K562 (cell line): ENCODE measurements around the gene RHOF. TPM values are rescaled to one million over a fixed set of nuclear protein-coding genes. Genes with fewer than 3 reads are reported as not detected.

Source experiments
- CBX2 ChIP-seq: fragments of 200-600 bp; sonication (generic); IDR thresholded peaks from one replicate; pipeline ENCODE4 v1.6.1; 2012; ENCODE audit warnings: mild to moderate bottlenecking, low read length, inconsistent platforms; ENCODE audit not compliant: insufficient read depth, poor library complexity, severe bottlenecking
- CREB5 ChIP-seq: fragments of 250-450 bp; sonication (Bioruptor Pico); IDR thresholded peaks from 2 replicates; pipeline ENCODE4 v1.5.0; 2020; ENCODE audit warnings: mild to moderate bottlenecking
- ETS2 ChIP-seq: IDR thresholded peaks from 2 replicates; pipeline ENCODE4 v1.6.1; 2016; ENCODE audit warnings: borderline replicate concordance, missing genetic modification characterization, mild to moderate bottlenecking, moderate library complexity, missing compliant biosample characterization; ENCODE audit not compliant: poor library complexity, severe bottlenecking
- KDM1A ChIP-seq, 2 experiments: fragments of 450-650 bp; IDR thresholded peaks; 2 replicates each; pipeline ENCODE4 v1.6.1; 2016; ENCODE audit warnings: mild to moderate bottlenecking in 2 of 2
- MYC ChIP-seq, 2 experiments: fragments of 250-450 bp in 1 of 2; sonication (Bioruptor Pico) in 1 of 2; IDR thresholded peaks; 2 replicates each; pipeline versions ENCODE4 v1.5.1 to v1.6.1; 2012 to 2021; ENCODE audit warnings: low read depth in 2 of 2, borderline replicate concordance in 1 of 2, improper control_type of control experiment in 1 of 2, low read length in 1 of 2, mild to moderate bottlenecking in 1 of 2, moderate library complexity in 1 of 2
- RNF2 ChIP-seq: sonication (generic); IDR thresholded peaks from 2 replicates; pipeline ENCODE4 v1.6.1; 2016
- SIRT6 ChIP-seq: IDR thresholded peaks from one replicate; pipeline ENCODE4 v1.6.1; 2012; ENCODE audit warnings: low read depth, mild to moderate bottlenecking, control low read depth, inconsistent platforms, low read length, moderate library complexity
- SRF ChIP-seq, 2 experiments: fragments of 250-450, 450-650 bp in 1 of 2; sonication (Bioruptor Pico) in 1 of 2; sonication (generic) in 1 of 2; formaldehyde crosslinking; IDR thresholded peaks; 2 replicates each; pipeline versions ENCODE4 v1.5.0 to v1.5.1; 2020 to 2022; ENCODE audit warnings: mild to moderate bottlenecking in 1 of 2, missing genetic modification reagents in 1 of 2
- SUPT5H ChIP-seq: fragments of 450-650 bp; IDR thresholded peaks from 2 replicates; pipeline ENCODE4 v1.6.1; 2016
- TRIM25 ChIP-seq: fragments of 450-650 bp; IDR thresholded peaks from 2 replicates; pipeline ENCODE4 v1.7.0; 2016; ENCODE audit warnings: borderline replicate concordance
- ZBED1 ChIP-seq: IDR thresholded peaks from 2 replicates; pipeline ENCODE4 v1.6.1; 2014
- ZNF224 ChIP-seq: sonication (generic); formaldehyde crosslinking; IDR thresholded peaks from 2 replicates; pipeline ENCODE4 v1.8.0; 2022; ENCODE audit warnings: mild to moderate bottlenecking, missing genetic modification reagents
- ZNF318 ChIP-seq, 2 experiments: fragments of 450-650 bp; IDR thresholded peaks; 2 replicates each; pipeline ENCODE4 v1.6.1; 2016; ENCODE audit warnings: mild to moderate bottlenecking in 2 of 2, borderline replicate concordance in 1 of 2, low read depth in 1 of 2, moderate library complexity in 1 of 2
- ZNF780A ChIP-seq: fragments of 250-450 bp; sonication (Bioruptor Pico); IDR thresholded peaks from 2 replicates; pipeline ENCODE4 v1.5.0; 2021; ENCODE audit warnings: mild to moderate bottlenecking
- polyA plus RNA-seq, 8 experiments: library from polyadenylated mRNA; depleted of rRNA in 4 of 8; stranded (reverse) in 5 of 8; unstranded in 3 of 8; fragments of >200 nt; fragmentation: Nextera tagmentation in 2 of 8; fragmentation: Illumina TruSeq in 1 of 8; extraction: Ambion mirVana in 2 of 8; extraction: Trizol in 1 of 8; gene quantifications; 2 replicates each; pipeline versions ENCODE4 v1.2.1 to v1.2.3, GENCODE V29; 2011 to 2014; ENCODE audit warnings: inconsistent platforms in 1 of 8, missing spikeins in 1 of 8
- total RNA-seq, 7 experiments: library from RNA; depleted of rRNA in 6 of 7; stranded (reverse); fragments of >200 nt in 6 of 7; fragmentation: Illumina TruSeq in 2 of 7; extraction: Trizol in 2 of 7; gene quantifications; 2 replicates each; pipeline versions ENCODE4 v1.2.1 to v1.2.3, GENCODE V29; 2011 to 2021; ENCODE audit warnings: low replicate concordance in 1 of 7

RHOF gene
- total and polyA plus RNA-seq, 9 of the 15 experiments (the other 6 are each of a cell fraction or from before 2014, with no cell fraction given) = 0.13 to 10.1 (median 4.0) TPM

GRCh38 chr12:121799842-121800693 is 6.6 kb upstream of the RHOF start (continued):
- no peak for TF ChIP-seq CREB5 (CRISPR knock-in tag)
- TF ChIP-seq ZBED1 = 0 out of 2 replicates have a peak, but pooled peaks have one; percentile 24
- TF ChIP-seq SRF (CRISPR knock-in tag; IDR thresholded peaks at IDR 0.05) = 0 out of 4 replicates have a peak, but pooled peaks of 1 of the 2 experiments have one; percentile 37
- no peak for TF ChIP-seq CBX2
- peak; percentile 69; the same call in 1 of the 2 replicates for TF ChIP-seq SUPT5H
- no peak for TF ChIP-seq ETS2 (tag)
- TF ChIP-seq ZNF318 (IDR thresholded peaks at IDR 0.05; ENCODE audit: borderline replicate concordance in 1 of 2, low read depth in 1 of 2) = no peak
- no peak for TF ChIP-seq KDM1A (IDR thresholded peaks at IDR 0.05)
- no peak for TF ChIP-seq SIRT6
- no peak for TF ChIP-seq ZNF224 (CRISPR knock-in tag)
- peak; percentile 65; the same call in 1 of the 2 replicates for TF ChIP-seq RNF2
- 0 out of 2 replicates have a peak, but pooled peaks have one; percentile 73 for TF ChIP-seq TRIM25
- TF ChIP-seq ZNF780A = no peak
- peak; percentile 31; the same call in 1 of the 2 replicates for TF ChIP-seq MYC (IDR thresholded peaks at IDR 0.05; ENCODE audit: low read depth, low read length)
- TF ChIP-seq MYC (CRISPR knock-in tag; IDR thresholded peaks at IDR 0.05; ENCODE audit: borderline replicate concordance, low read depth) = peak; percentile 43; the same call in 1 of the 2 replicates
